K562 (cell line): Measurements from ENCODE around the gene CARMIL3. TPM values are rescaled to one million over a fixed set of nuclear protein-coding genes. Genes with fewer than 3 reads are reported as not detected.

Experiments
- ATAC-seq: fragments of 200-7000 bp; cut with Tn5 transposase; 3 replicates; pipeline ENCODE4 v1.9.1; 2020; ENCODE audit warnings: moderate library complexity
- BruUV-seq: library from RNA; stranded (reverse); fragments of 400-500 nt; replicated peaks from 2 replicates; lab custom pipeline; 2021; lab: Mats Ljungman, UMichigan
- CTCF ChIA-PET: fragments of 300-600 bp; formaldehyde crosslinking; extraction: SDS; loops from one replicate; lab custom pipeline; 2021; ENCODE audit warnings: low intra/inter-chr PET ratio; lab: Yijun Ruan, JAX
- POLR2A ChIA-PET: fragments of 300-600, 350-650 bp; sonication (Branson Sonifier 250); formaldehyde crosslinking; extraction: SDS; loops from one replicate; lab custom pipeline; 2021; ENCODE audit warnings: antibody characterized with exemption, inconsistent platforms; lab: Yijun Ruan, JAX
- DNase-seq, 4 experiments: peaks; one replicate each; pipeline versions ENCODE4 v3.0.0 to v3.0.0-alpha.2; 2011 to 2018; ENCODE audit warnings: low spot score in 3 of 4, mixed read lengths in 3 of 4; ENCODE audit errors: extremely low read depth in 1 of 4
- FAIRE-seq: peaks from 2 replicates; lab custom pipeline; 2011; peaks lifted over from hg19 to GRCh38; lab: Jason Lieb, UNC
- H2AFZ ChIP-seq: 2 replicates; pipeline ENCODE4 v1.6.0; 2011; ENCODE audit warnings: low read depth, low read length, control low read depth, inconsistent platforms
- H3K27ac ChIP-seq: fragments of 200-600 bp; 3 replicates; pipeline ENCODE4 v1.8.0; 2011; ENCODE audit warnings: low read depth, mild to moderate bottlenecking, control low read depth, inconsistent platforms, low read length, moderate library complexity, mixed read lengths; ENCODE audit errors: extremely low read depth
- H3K27me3 ChIP-seq, 2 experiments: fragments of 300-600 bp in 1 of 2; 2 replicates in 1 of 2; 3 replicates in 1 of 2; pipeline versions ENCODE4 v1.6.0 to v1.8.0; 2011; ENCODE audit warnings: inconsistent platforms in 2 of 2, low read length in 2 of 2, mild to moderate bottlenecking in 1 of 2, mixed read lengths in 1 of 2, moderate library complexity in 1 of 2; ENCODE audit not compliant: control insufficient read depth in 2 of 2, insufficient read depth in 2 of 2
- H3K36me3 ChIP-seq: fragments of 300-600 bp; 3 replicates; pipeline ENCODE4 v1.8.0; 2011; ENCODE audit warnings: mild to moderate bottlenecking, low read length, inconsistent platforms; ENCODE audit not compliant: control insufficient read depth, insufficient read depth
- H3K4me1 ChIP-seq, 2 experiments: fragments of 200-600 bp in 1 of 2; replicated peaks in 1 of 2; 2 replicates in 1 of 2; 3 replicates in 1 of 2; pipeline versions ENCODE4 v1.5.1 to v1.8.0; 2011; ENCODE audit warnings: inconsistent platforms in 2 of 2, low read length in 2 of 2, mild to moderate bottlenecking in 1 of 2, mixed read lengths in 1 of 2, moderate library complexity in 1 of 2; ENCODE audit not compliant: control insufficient read depth in 2 of 2, insufficient read depth in 2 of 2
- H3K4me2 ChIP-seq: 2 replicates; pipeline ENCODE4 v1.6.1; 2011; ENCODE audit warnings: low read length, control low read depth, inconsistent platforms, mixed read lengths; ENCODE audit not compliant: insufficient read depth
- H3K4me3 ChIP-seq: fragments of 200-600 bp; sonication (generic), shearing (Covaris generic); 2 replicates; pipeline ENCODE4 v1.5.1; 2016; ENCODE audit warnings: control low read depth, inconsistent platforms
- H3K79me2 ChIP-seq: fragments of 200-600 bp; 3 replicates; pipeline ENCODE4 v1.8.0; 2011; ENCODE audit warnings: low read length, inconsistent platforms; ENCODE audit not compliant: control insufficient read depth, insufficient read depth
- H3K9ac ChIP-seq, 2 experiments: 2 replicates each; pipeline versions ENCODE4 v1.6.0 to v1.6.1; 2011; ENCODE audit warnings: low read depth in 2 of 2, low read length in 2 of 2, control low read depth in 1 of 2, inconsistent platforms in 1 of 2, mild to moderate bottlenecking in 1 of 2, mixed read lengths in 1 of 2; ENCODE audit not compliant: insufficient read depth in 1 of 2
- H3K9me1 ChIP-seq: one replicate; pipeline ENCODE4 v1.6.0; 2011; ENCODE audit warnings: inconsistent platforms, mild to moderate bottlenecking, low read length, moderate library complexity; ENCODE audit not compliant: control insufficient read depth, insufficient read depth
- H3K9me3 ChIP-seq: replicated peaks from 2 replicates; pipeline ENCODE4 v1.5.1; 2011; ENCODE audit warnings: low read depth, low read length, inconsistent platforms; ENCODE audit not compliant: control insufficient read depth, insufficient read depth
- H4K20me1 ChIP-seq: replicated peaks from 2 replicates; pipeline ENCODE4 v1.6.1; 2011; ENCODE audit warnings: low read length, inconsistent platforms, mixed read lengths; ENCODE audit not compliant: control insufficient read depth, insufficient read depth
- ATF7 ChIP-seq: fragments of 450-650 bp; IDR thresholded peaks from 2 replicates; pipeline ENCODE4 v1.7.1; 2014; ENCODE audit warnings: mild to moderate bottlenecking, moderate library complexity
- CTBP1 ChIP-seq: fragments of 450-650 bp; IDR thresholded peaks from 2 replicates; pipeline ENCODE4 v1.6.1; 2016; ENCODE audit warnings: borderline replicate concordance
- EZH2 ChIP-seq: IDR thresholded peaks from 2 replicates; pipeline ENCODE4 v1.6.1; 2012; ENCODE audit warnings: low read depth, mild to moderate bottlenecking, inconsistent platforms, low read length, borderline replicate concordance
- GABPA ChIP-seq: fragments of 200-800 bp; sonication (Bioruptor generic); conservative IDR thresholded peaks from 2 replicates; pipeline ENCODE4 v1.6.1; 2016; ENCODE audit warnings: low read depth, missing genetic modification characterization, missing compliant biosample characterization
- MCM3 ChIP-seq: fragments of 450-650 bp; IDR thresholded peaks from 2 replicates; pipeline ENCODE4 v1.6.1; 2016
- PCBP1 ChIP-seq: fragments of 200-400 bp; formaldehyde crosslinking; IDR thresholded peaks from 2 replicates; pipeline ENCODE4 v1.6.1; 2018; ENCODE audit warnings: mild to moderate bottlenecking, low read depth, low read length; ENCODE audit not compliant: poor library complexity, severe bottlenecking
- RREB1 ChIP-seq: fragments of 250-450 bp; sonication (Bioruptor Pico); IDR thresholded peaks from 2 replicates; pipeline ENCODE4 v1.4.0; 2020
- ZNF184 ChIP-seq: sonication (generic); formaldehyde crosslinking; IDR thresholded peaks from 2 replicates; pipeline ENCODE4 v1.5.0; 2020; ENCODE audit warnings: missing genetic modification reagents
- WGBS: fragments of 100-300 bp; shearing (Covaris generic); methylation state at CpG from one replicate; pipeline ENCODE4 v1.1.6; 2016; ENCODE audit warnings: low coverage, mixed read lengths; ENCODE audit not compliant: insufficient coverage; ENCODE audit errors: missing lambda C conversion rate; 5-methylcytosine and 5-hydroxymethylcytosine counted together
- in situ Hi-C: fragments of 300-500 bp; cut with MboI; formaldehyde crosslinking; loops from 4 replicates; pipeline ENCODE4 v1.15.0; 2018; ENCODE audit warnings: inconsistent platforms, mixed read lengths
- intact Hi-C: fragments of 100-400 bp; cut with micrococcal nuclease; formaldehyde crosslinking; loops from 2 replicates; pipeline ENCODE4 v1.14.2; 2022
- polyA plus RNA-seq, 8 experiments: library from polyadenylated mRNA; depleted of rRNA in 4 of 8; stranded (reverse) in 5 of 8; unstranded in 3 of 8; fragments of >200 nt; fragmentation: Nextera tagmentation in 2 of 8; fragmentation: Illumina TruSeq in 1 of 8; extraction: Ambion mirVana in 2 of 8; extraction: Trizol in 1 of 8; gene quantifications; 2 replicates each; pipeline versions ENCODE4 v1.2.1 to v1.2.3, GENCODE V29; 2011 to 2014; ENCODE audit warnings: inconsistent platforms in 1 of 8, missing spikeins in 1 of 8
- total RNA-seq, 7 experiments: library from RNA; depleted of rRNA in 6 of 7; stranded (reverse); fragments of >200 nt in 6 of 7; fragmentation: Illumina TruSeq in 2 of 7; extraction: Trizol in 2 of 7; gene quantifications; 2 replicates each; pipeline versions ENCODE4 v1.2.1 to v1.2.3, GENCODE V29; 2011 to 2021; ENCODE audit warnings: low replicate concordance in 1 of 7
- TF ChIP-seq, protein P1 (sequence below), 2 experiments: IDR thresholded peaks; 2 replicates each; pipeline ENCODE4 v1.6.1; 2011; ENCODE audit warnings: borderline replicate concordance in 1 of 2, control low read depth in 1 of 2, low read depth in 1 of 2, low read length in 1 of 2, mild to moderate bottlenecking in 1 of 2, mixed read lengths in 1 of 2, moderate library complexity in 1 of 2; ENCODE audit not compliant: insufficient read depth in 1 of 2, insufficient read length in 1 of 2, poor library complexity in 1 of 2, severe bottlenecking in 1 of 2; ENCODE audit errors: extremely low read depth in 1 of 2
- TF ChIP-seq, protein P2 (sequence below), 2 experiments: fragments of 450-650 bp; conservative IDR thresholded peaks; 2 replicates each; pipeline ENCODE4 v1.6.1; 2017; ENCODE audit warnings: mild to moderate bottlenecking in 2 of 2, moderate library complexity in 2 of 2

The CARMIL3 gene
- total and polyA plus RNA-seq, 9 of the 15 experiments (the other 6 are each of a cell fraction or from before 2014, with no cell fraction given): 0.01 to 0.11 (median 0.05) TPM; not detected in 5

GRCh38 chr14:24110523-24110922, 58.7 kb downstream of the CARMIL3 start:
- CTCF ChIA-PET: no interaction called here
- Histone ChIP-seq H4K20me1 (no peaks in the 10 kb centered on the region), H3K27ac (no peak overlapping the region), H3K4me2 (no peak overlapping the region), H3K79me2 (peaks cover 5% of the 10 kb centered on the region), H3K9me1 (no peaks in the 10 kb centered on the region), H2AFZ (no peak overlapping the region), H3K4me3 (no peak overlapping the region), H3K36me3 (no peaks in the 10 kb centered on the region), H3K27me3 (no peaks in the 10 kb centered on the region), H3K4me1 (peaks cover 0 to 11% of the 10 kb centered on the region in 2 experiments; a peak in 4 of 5 replicates), H3K9me3 (no peaks in the 10 kb centered on the region), H3K9ac (no peak overlapping the region)
- in situ Hi-C loops: no loop called here
- POLR2A ChIA-PET: interaction anchor here (1.3 kb wide), 2 partner anchors 15 to 42 kb away, joined by 3 to 4 read pairs; no protein-coding TSS in a partner anchor
- no peak for DNase-seq
- ATAC-seq: no peak
- WGBS: 64% methylated on average over 1 of the region's 1 CpG
- BruUV-seq: no TSS peak
- intact Hi-C loops: no loop called here
- FAIRE-seq: no peak
- TF ChIP-seq PCBP1 (no peak), ZNF184 (CRISPR knock-in tag) (no peak), EZH2 (no peak), RREB1 (CRISPR knock-in tag) (no peak), MCM3 (no peak), GABPA (tag) (no peak), CTBP1 (no peak), ATF7 (no peak)
- TF ChIP-seq, protein P1, sequence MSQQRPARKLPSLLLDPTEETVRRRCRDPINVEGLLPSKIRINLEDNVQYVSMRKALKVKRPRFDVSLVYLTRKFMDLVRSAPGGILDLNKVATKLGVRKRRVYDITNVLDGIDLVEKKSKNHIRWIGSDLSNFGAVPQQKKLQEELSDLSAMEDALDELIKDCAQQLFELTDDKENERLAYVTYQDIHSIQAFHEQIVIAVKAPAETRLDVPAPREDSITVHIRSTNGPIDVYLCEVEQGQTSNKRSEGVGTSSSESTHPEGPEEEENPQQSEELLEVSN (IDR thresholded peaks at IDR 0.05; ENCODE audit: borderline replicate concordance in 1 of 2, extremely low read depth in 1 of 2, insufficient read depth in 1 of 2, insufficient read length in 1 of 2, low read depth in 1 of 2, low read length in 1 of 2, poor library complexity in 1 of 2, severe bottlenecking in 1 of 2): no peak
- TF ChIP-seq, protein P2, sequence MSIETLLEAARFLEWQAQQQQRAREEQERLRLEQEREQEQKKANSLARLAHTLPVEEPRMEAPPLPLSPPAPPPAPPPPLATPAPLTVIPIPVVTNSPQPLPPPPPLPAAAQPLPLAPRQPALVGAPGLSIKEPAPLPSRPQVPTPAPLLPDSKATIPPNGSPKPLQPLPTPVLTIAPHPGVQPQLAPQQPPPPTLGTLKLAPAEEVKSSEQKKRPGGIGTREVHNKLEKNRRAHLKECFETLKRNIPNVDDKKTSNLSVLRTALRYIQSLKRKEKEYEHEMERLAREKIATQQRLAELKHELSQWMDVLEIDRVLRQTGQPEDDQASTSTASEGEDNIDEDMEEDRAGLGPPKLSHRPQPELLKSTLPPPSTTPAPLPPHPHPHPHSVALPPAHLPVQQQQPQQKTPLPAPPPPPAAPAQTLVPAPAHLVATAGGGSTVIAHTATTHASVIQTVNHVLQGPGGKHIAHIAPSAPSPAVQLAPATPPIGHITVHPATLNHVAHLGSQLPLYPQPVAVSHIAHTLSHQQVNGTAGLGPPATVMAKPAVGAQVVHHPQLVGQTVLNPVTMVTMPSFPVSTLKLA (conservative IDR thresholded peaks at IDR 0.05): no peak
